ENCODE results near the gene SIAH3. TPM values are rescaled to one million over a fixed set of nuclear protein-coding genes. Genes with fewer than 3 reads are reported as not detected.

SIAH3 gene
- total RNA-seq, 2 experiments from 2014 or later: 1.3 to 1.6 TPM

GRCh38 chr13:45737571-45738017 lies 114.0 kb downstream of the SIAH3 start:
- POLR2A ChIA-PET: no interaction called here
- CTCF ChIA-PET: no interaction called here
- Histone ChIP-seq H3K4me1 (ENCODE audit: insufficient read depth, low read length) (no peaks in the 10 kb centered on the region), H3K4me3 (ENCODE audit: low read length) (no peak overlapping the region), H3K27ac (ENCODE audit: low read depth in 1 of 2, low read length in 2 of 2) (no peak overlapping the region), H3K36me3 (ENCODE audit: insufficient read depth, low read length) (no peaks in the 10 kb centered on the region), H3K9me3 (ENCODE audit: control insufficient read depth in 1 of 2, insufficient read depth in 1 of 2, low read length in 2 of 2) (no peaks in the 10 kb centered on the region), H3K27me3 (ENCODE audit: control insufficient read depth in 1 of 2, insufficient read depth in 2 of 2, low read length in 2 of 2) (no peaks in the 10 kb centered on the region)
- TF ChIP-seq CTCF (IDR thresholded peaks at IDR 0.05): no peak
- intact Hi-C loops (cut with DNase I, micrococcal nuclease): no loop called here
- Mint-ChIP-seq H3K36me3 (ENCODE audit: low read depth) (no peaks in the 10 kb centered on the region), H3K4me3 (no peak overlapping the region), H3K9me3 (no peaks in the 10 kb centered on the region), H3K4me1 (ENCODE audit: low read depth) (no peaks in the 10 kb centered on the region), H3K27me3 (no peaks in the 10 kb centered on the region), H3K27ac (no peak overlapping the region)
- ATAC-seq (ENCODE audit: poor library complexity) (no peak), DNase-seq (no peak)

DNA sequence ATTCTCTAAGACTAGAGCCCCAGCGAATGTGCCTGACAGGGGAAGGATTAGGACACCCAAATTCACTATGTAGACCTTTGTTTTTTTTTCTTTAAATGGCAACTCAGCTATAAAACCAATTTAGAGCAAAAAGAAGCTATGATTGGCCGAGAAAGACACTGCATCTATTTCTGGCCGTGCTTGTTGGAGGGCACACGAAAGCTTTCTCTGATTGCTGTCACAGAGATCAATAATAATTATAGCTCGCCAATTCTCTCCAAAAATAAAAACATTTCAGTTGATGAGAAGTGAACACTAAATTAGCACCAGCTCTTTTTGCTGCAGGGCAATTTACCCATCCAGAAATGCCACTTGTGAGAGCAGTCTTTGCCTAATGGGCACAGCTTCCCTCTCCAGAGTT lies 118.2 kb downstream of the SIAH3 start:
- Histone ChIP-seq H3K36me3 (ENCODE audit: insufficient read depth, low read length) (no peaks in the 10 kb centered on the region), H3K27ac (ENCODE audit: low read depth in 1 of 2, low read length in 2 of 2) (no peak overlapping the region), H3K4me3 (ENCODE audit: low read length) (no peak overlapping the region), H3K4me1 (ENCODE audit: insufficient read depth, low read length) (no peaks in the 10 kb centered on the region), H3K9me3 (ENCODE audit: control insufficient read depth in 1 of 2, insufficient read depth in 1 of 2, low read length in 2 of 2) (no peaks in the 10 kb centered on the region), H3K27me3 (ENCODE audit: control insufficient read depth in 1 of 2, insufficient read depth in 2 of 2, low read length in 2 of 2) (no peaks in the 10 kb centered on the region)
- no peaks in the 10 kb centered on the region for H3K36me3 Mint-ChIP-seq (ENCODE audit: low read depth)
- H3K4me1 Mint-ChIP-seq (ENCODE audit: low read depth): no peaks in the 10 kb centered on the region
- ATAC-seq (ENCODE audit: poor library complexity) (no peak), DNase-seq (no peak)
- H3K27me3 Mint-ChIP-seq: no peaks in the 10 kb centered on the region
- ChIA-PET POLR2A (no interaction called here), CTCF (no interaction called here)
- no peak overlapping the region for H3K4me3 Mint-ChIP-seq
- H3K9me3 Mint-ChIP-seq: no peaks in the 10 kb centered on the region
- H3K27ac Mint-ChIP-seq: no peak overlapping the region
- intact Hi-C loops (cut with DNase I, micrococcal nuclease): no loop called here
- TF ChIP-seq CTCF (IDR thresholded peaks at IDR 0.05): no peak

GRCh38 chr13:45732916-45733315 lies 118.6 kb downstream of the SIAH3 start:
- no peaks in the 10 kb centered on the region for H3K36me3 Mint-ChIP-seq (ENCODE audit: low read depth)
- TF ChIP-seq CTCF (IDR thresholded peaks at IDR 0.05): no peak
- H3K27me3 Mint-ChIP-seq: no peaks in the 10 kb centered on the region
- CTCF ChIA-PET: no interaction called here
- POLR2A ChIA-PET: no interaction called here
- no peak overlapping the region for H3K4me3 Mint-ChIP-seq
- H3K27ac Mint-ChIP-seq: no peak overlapping the region
- DNase-seq (no peak), ATAC-seq (ENCODE audit: poor library complexity) (no peak)
- Histone ChIP-seq H3K27ac (ENCODE audit: low read depth in 1 of 2, low read length in 2 of 2) (no peak overlapping the region), H3K9me3 (ENCODE audit: control insufficient read depth in 1 of 2, insufficient read depth in 1 of 2, low read length in 2 of 2) (no peaks in the 10 kb centered on the region), H3K4me3 (ENCODE audit: low read length) (no peak overlapping the region), H3K27me3 (ENCODE audit: control insufficient read depth in 1 of 2, insufficient read depth in 2 of 2, low read length in 2 of 2) (no peaks in the 10 kb centered on the region), H3K4me1 (ENCODE audit: insufficient read depth, low read length) (no peaks in the 10 kb centered on the region), H3K36me3 (ENCODE audit: insufficient read depth, low read length) (no peaks in the 10 kb centered on the region)
- no peaks in the 10 kb centered on the region for H3K4me1 Mint-ChIP-seq (ENCODE audit: low read depth)
- intact Hi-C loops (cut with DNase I, micrococcal nuclease): no loop called here
- H3K9me3 Mint-ChIP-seq: no peaks in the 10 kb centered on the region

All from CD4-positive, alpha-beta T cell (primary cell).